AG09309 (cell line): Measurements from ENCODE around the gene TBL1XR1.
"Not testable (repeated sequence)": the region's sequence is repeated elsewhere in the genome, so short reads cannot be mapped to it uniquely, and the experiment has no call there.

Experiments
- DNase-seq: peaks from one replicate; pipeline ENCODE4 v3.0.0-alpha.2; 2010; ENCODE audit warnings: low read depth
- H3K4me3 ChIP-seq: 2 replicates; pipeline ENCODE4 v1.5.1; 2011; ENCODE audit warnings: mild to moderate bottlenecking, low read depth, low read length, moderate library complexity; ENCODE audit not compliant: control insufficient read depth
- TF ChIP-seq, protein P1 (sequence below): IDR thresholded peaks from 2 replicates; pipeline ENCODE4 v1.5.1; 2011; ENCODE audit warnings: mild to moderate bottlenecking, low read depth, low read length, inconsistent platforms; ENCODE audit not compliant: insufficient read depth, control insufficient read depth; ENCODE audit errors: missing control alignments

The TBL1XR1 gene

DNA sequence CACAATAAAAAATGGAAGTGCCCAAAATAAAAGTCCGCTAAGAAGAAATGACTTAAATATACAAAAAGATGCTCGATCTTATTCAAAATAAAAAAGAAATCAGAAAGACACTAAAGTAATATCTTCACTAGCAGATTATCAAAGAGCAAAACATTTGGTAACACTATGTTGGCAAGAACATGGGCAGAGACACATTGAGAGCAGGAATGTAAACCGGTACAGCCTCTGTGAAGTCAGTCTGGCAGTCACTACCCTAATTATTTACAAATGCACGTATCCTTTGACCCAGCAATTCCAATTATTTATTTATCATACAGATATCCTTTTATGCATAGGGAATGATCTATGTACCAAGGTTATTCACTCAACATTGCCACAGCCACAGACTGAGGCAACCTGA is 34.5 kb downstream of the TBL1XR1 start:
- no peak overlapping the region for H3K4me3 ChIP-seq
- TF ChIP-seq, protein P1, sequence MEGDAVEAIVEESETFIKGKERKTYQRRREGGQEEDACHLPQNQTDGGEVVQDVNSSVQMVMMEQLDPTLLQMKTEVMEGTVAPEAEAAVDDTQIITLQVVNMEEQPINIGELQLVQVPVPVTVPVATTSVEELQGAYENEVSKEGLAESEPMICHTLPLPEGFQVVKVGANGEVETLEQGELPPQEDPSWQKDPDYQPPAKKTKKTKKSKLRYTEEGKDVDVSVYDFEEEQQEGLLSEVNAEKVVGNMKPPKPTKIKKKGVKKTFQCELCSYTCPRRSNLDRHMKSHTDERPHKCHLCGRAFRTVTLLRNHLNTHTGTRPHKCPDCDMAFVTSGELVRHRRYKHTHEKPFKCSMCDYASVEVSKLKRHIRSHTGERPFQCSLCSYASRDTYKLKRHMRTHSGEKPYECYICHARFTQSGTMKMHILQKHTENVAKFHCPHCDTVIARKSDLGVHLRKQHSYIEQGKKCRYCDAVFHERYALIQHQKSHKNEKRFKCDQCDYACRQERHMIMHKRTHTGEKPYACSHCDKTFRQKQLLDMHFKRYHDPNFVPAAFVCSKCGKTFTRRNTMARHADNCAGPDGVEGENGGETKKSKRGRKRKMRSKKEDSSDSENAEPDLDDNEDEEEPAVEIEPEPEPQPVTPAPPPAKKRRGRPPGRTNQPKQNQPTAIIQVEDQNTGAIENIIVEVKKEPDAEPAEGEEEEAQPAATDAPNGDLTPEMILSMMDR = no peak
- DNase-seq = no peak

DNA sequence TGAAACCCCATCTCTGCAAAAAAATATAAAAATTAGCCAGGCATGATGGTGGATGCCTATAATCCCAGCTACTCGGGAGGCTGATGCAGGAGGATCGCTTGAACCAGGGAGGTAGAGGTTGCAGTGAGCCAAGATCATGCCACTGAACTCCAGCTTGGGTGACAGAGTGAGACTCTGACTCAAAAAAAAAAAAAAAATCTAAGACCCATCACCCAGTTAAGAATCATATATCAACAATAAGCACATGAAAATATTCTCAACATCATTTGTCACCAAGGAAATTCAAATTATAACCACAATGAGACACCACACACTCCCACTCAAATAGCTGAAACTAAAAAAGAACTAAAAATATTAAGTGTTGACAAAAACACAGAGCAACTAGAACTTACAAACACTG is 35.7 kb downstream of the TBL1XR1 start:
- not testable (repeated sequence) for H3K4me3 ChIP-seq, DNase-seq

DNA sequence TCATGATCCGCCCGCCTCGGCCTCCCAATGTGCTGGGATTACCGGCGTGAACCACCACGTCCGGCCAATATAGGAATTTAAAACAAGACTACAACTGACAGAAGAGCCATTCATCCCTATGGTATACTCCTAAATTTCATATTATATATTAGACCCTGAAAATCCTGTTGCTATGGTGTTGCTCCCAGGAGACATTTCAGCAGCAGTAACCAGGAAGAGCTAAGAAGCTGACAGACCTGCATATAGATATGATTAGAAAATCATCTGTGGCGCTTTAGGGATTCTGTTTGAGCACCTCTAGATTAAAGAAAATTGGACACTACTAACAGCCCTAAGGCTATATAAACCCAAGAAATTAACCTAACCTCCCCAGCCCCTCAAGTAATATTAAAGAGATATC is 38.8 kb downstream of the TBL1XR1 start:
- DNase-seq = no peak
- TF ChIP-seq, protein P1 = no peak
- H3K4me3 ChIP-seq = no peak overlapping the region

DNA sequence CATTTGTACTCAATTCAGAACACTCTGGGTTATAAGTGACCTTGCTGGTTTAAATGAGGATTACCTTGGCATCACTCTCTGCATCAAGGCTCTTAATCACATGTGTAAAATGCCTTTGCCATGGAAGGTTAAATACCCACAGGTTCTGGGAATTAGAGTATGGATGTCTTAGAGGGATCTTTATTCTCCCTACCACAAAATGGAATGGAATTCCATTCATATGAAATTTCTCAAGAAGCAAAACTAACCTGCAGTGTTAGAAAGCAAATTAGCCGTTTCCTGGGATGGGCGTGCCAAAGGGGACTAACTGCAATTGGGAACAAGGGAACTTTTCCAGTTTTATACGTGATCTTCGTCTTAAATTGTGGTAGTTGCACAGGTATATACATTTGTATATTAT is 39.8 kb downstream of the TBL1XR1 start:
- H3K4me3 ChIP-seq = no peak overlapping the region
- TF ChIP-seq, protein P1 = no peak
- no peak for DNase-seq

DNA sequence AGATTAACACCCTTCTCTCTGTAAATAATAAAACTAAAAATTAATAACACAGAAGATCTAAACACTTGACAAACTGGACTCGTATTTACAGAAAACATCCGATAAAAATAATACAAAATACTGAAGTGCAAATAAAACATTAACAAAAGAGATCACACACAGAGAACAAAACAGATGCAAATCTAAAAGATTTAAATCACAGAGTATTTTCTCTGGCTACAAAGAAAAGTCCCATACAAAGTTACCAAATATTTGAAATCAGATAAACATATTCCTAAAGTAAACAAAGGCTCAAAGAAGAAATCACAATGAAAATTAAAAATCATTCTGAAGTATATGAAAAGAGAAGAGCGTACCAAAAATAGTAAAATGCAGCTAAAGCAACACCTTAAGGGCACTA is 42.5 kb downstream of the TBL1XR1 start:
- DNase-seq = no peak
- no peak overlapping the region for H3K4me3 ChIP-seq
- TF ChIP-seq, protein P1 = no peak

DNA sequence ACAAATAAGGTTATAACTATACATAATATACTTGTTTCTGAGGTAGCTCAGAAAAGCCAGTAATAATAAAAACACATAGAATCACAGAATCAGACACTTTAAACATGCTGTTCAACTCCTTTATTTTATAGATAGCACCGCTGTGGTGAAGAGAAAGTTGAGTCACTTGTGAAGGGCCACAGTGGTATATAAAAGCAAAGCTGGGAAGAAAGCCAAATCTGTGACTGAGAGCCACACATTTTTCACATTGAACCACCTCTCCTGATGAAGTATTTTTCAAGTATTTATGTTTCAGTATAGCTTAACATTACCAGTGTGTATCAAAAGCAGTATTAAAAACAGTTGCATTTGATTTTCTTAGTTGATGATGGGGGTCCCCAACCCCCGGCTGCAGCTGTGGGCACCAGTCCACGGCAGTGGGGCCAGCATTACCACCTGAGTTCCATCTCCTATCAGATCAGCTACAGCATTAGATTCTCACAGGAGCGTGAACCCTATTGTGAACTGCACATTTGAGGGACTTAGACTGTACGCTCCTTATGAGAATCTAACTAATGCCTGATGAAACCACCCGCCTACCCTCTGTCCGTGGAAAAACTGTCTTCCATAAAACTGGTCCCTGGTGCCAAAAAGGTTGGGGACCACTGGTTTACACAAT is 46.2 kb downstream of the TBL1XR1 start:
- TF ChIP-seq, protein P1 = no peak
- H3K4me3 ChIP-seq = no peak overlapping the region
- DNase-seq = peak; percentile 56

DNA sequence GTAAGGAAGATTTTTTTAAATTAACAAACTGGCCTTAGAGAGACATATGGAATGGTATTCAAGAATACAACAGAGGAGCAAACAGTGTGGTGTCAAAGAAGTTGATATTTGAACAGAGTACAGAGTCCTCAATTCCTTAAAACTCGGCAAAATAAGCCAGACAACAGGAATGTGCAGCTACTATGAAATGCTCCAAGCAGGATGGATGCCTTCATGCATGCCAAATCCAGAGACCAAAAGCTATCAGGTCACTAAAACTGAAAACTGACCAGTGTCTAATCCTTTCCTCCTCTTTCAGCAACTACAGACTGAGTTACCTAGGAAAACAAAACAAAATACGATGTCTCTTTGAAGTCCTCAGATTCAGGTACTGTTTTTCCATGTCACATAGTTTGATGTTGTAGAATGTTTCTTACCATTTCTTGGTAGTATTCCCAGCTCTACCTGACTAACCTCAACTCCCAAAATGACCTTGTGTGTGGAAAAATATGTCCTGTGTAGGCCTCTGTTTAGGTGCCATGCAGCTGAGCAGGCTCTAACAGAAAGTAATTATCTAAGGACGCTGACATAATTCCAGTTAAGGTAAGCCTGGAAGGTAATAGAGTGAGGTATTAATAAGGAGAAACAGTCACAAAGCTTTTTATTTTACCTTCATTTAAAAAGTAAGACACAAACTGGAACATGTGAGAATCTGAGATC is 46.9 kb downstream of the TBL1XR1 start:
- DNase-seq = no peak
- TF ChIP-seq, protein P1 = no peak
- no peak overlapping the region for H3K4me3 ChIP-seq
